Endothelial cell of umbilical vein (primary cell): ENCODE measurements around the gene SOX14. TPM values are rescaled to one million over a fixed set of nuclear protein-coding genes. Genes with fewer than 3 reads are reported as not detected.

Source experiments
- BruUV-seq: library from RNA; stranded (reverse); fragments of 400-500 nt; replicated peaks from 2 replicates; lab custom pipeline; 2021; lab: Mats Ljungman, UMichigan
- CTCF ChIA-PET: fragments of 300-600, 350-600 bp; sonication (Branson Sonifier 250); formaldehyde crosslinking; loops from one replicate; lab custom pipeline; 2021; ENCODE audit warnings: antibody characterized with exemption, inconsistent platforms; lab: Charles Lee
- POLR2A ChIA-PET: fragments of 300-600, 350-600 bp; sonication (Branson Sonifier 250); formaldehyde crosslinking; loops from one replicate; lab custom pipeline; 2021; ENCODE audit warnings: antibody characterized with exemption, inconsistent platforms; lab: Charles Lee
- DNase-seq: peaks from one replicate; pipeline ENCODE4 v3.0.0-alpha.2; 2011; ENCODE audit warnings: low read depth, low spot score
- FAIRE-seq: peaks from 2 replicates; lab custom pipeline; 2011; peaks lifted over from hg19 to GRCh38; lab: Jason Lieb, UNC
- H2AFZ ChIP-seq: 2 replicates; pipeline ENCODE4 v1.6.0; 2012; ENCODE audit warnings: low read depth, low read length, control low read depth, inconsistent platforms
- H3K27ac ChIP-seq: 2 replicates; pipeline ENCODE4 v1.5.1; 2011; ENCODE audit warnings: low read depth, mild to moderate bottlenecking, control low read depth, low read length, moderate library complexity; ENCODE audit not compliant: insufficient read depth
- H3K27me3 ChIP-seq, 2 experiments: 2 replicates each; pipeline versions ENCODE4 v1.6.0 to v1.6.1; 2011; ENCODE audit warnings: low read length in 2 of 2, mixed read lengths in 1 of 2; ENCODE audit not compliant: control insufficient read depth in 2 of 2, insufficient read depth in 2 of 2
- H3K36me3 ChIP-seq, 2 experiments: 2 replicates in 1 of 2; 3 replicates in 1 of 2; pipeline ENCODE4 v1.5.1; 2011; ENCODE audit warnings: low read length in 2 of 2, mild to moderate bottlenecking in 1 of 2, moderate library complexity in 1 of 2; ENCODE audit not compliant: control insufficient read depth in 2 of 2, insufficient read depth in 2 of 2; ENCODE audit errors: extremely low read depth in 1 of 2
- H3K4me1 ChIP-seq: 3 replicates; pipeline ENCODE4 v1.5.1; 2011; ENCODE audit warnings: mild to moderate bottlenecking, low read length; ENCODE audit not compliant: control insufficient read depth, insufficient read depth; ENCODE audit errors: extremely low read depth
- H3K4me2 ChIP-seq: 2 replicates; pipeline ENCODE4 v1.6.1; 2011; ENCODE audit warnings: low read length, control low read depth, mixed read lengths; ENCODE audit not compliant: insufficient read depth
- H3K4me3 ChIP-seq, 3 experiments: fragments of 200-600 bp in 1 of 3; sonication (generic), shearing (Covaris generic) in 1 of 3; replicated peaks in 1 of 3; 2 replicates each; pipeline ENCODE4 v1.5.1; 2011 to 2016; ENCODE audit warnings: control low read depth in 3 of 3, low read length in 3 of 3, mild to moderate bottlenecking in 2 of 3, inconsistent platforms in 1 of 3, low read depth in 1 of 3, moderate library complexity in 1 of 3; ENCODE audit not compliant: insufficient read depth in 1 of 3
- H3K79me2 ChIP-seq: 2 replicates; pipeline ENCODE4 v1.6.0; 2012; ENCODE audit warnings: low read length, inconsistent platforms; ENCODE audit not compliant: control insufficient read depth, insufficient read depth
- H3K9ac ChIP-seq: replicated peaks from 2 replicates; pipeline ENCODE3; 2011; ENCODE audit warnings: low read length, control low read depth; ENCODE audit not compliant: insufficient read depth; ENCODE audit errors: extremely low read depth
- H3K9me1 ChIP-seq: replicated peaks from 3 replicates; pipeline ENCODE4 v1.6.0; 2011; ENCODE audit warnings: mild to moderate bottlenecking, low read length; ENCODE audit not compliant: control insufficient read depth, insufficient read depth; ENCODE audit errors: extremely low read depth
- H3K9me3 ChIP-seq: replicated peaks from 2 replicates; pipeline ENCODE4 v1.5.1; 2012; ENCODE audit warnings: low read length, inconsistent platforms; ENCODE audit not compliant: control insufficient read depth, insufficient read depth
- H4K20me1 ChIP-seq: replicated peaks from 2 replicates; pipeline ENCODE3; 2011; ENCODE audit warnings: mild to moderate bottlenecking, low read length; ENCODE audit not compliant: control insufficient read depth, insufficient read depth; ENCODE audit errors: extremely low read depth
- CTCF ChIP-seq, 2 donors: IDR thresholded peaks; 1 replicate in 1 of 2; 2 replicates in 1 of 2; pipeline ENCODE4 v1.5.1; 2011; ENCODE audit warnings: low read length in 2 of 2, mild to moderate bottlenecking in 2 of 2, moderate library complexity in 2 of 2, control low read depth in 1 of 2, inconsistent platforms in 1 of 2, low read depth in 1 of 2; ENCODE audit not compliant: insufficient read depth in 1 of 2; ENCODE audit errors: extremely low read depth in 1 of 2
- EZH2 ChIP-seq: IDR thresholded peaks from 2 replicates; pipeline ENCODE4 v1.6.1; 2012; ENCODE audit warnings: borderline replicate concordance, low read depth, mild to moderate bottlenecking, moderate library complexity, low read length, inconsistent platforms; ENCODE audit not compliant: severe bottlenecking
- FOS ChIP-seq: IDR thresholded peaks from 2 replicates; pipeline ENCODE4 v1.6.1; 2011; ENCODE audit warnings: mild to moderate bottlenecking, low read length, moderate library complexity, borderline replicate concordance; ENCODE audit not compliant: insufficient read depth
- GATA2 ChIP-seq: IDR thresholded peaks from 2 replicates; pipeline ENCODE4 v1.7.0; 2011; ENCODE audit warnings: low read depth, mild to moderate bottlenecking, moderate library complexity, mixed read lengths, low read length; ENCODE audit not compliant: insufficient read length, insufficient read depth
- JUN ChIP-seq: IDR thresholded peaks from 2 replicates; pipeline ENCODE4 v1.6.1; 2011; ENCODE audit warnings: borderline replicate concordance, low read depth; ENCODE audit not compliant: insufficient read length, insufficient read depth
- MAX ChIP-seq: IDR thresholded peaks from 2 replicates; pipeline ENCODE4 v1.6.1; 2011; ENCODE audit not compliant: insufficient read depth, insufficient read length
- MYC ChIP-seq: IDR thresholded peaks from one replicate; pipeline ENCODE4 v1.6.1; 2011; ENCODE audit warnings: mild to moderate bottlenecking, low read depth, low read length
- POLR2A ChIP-seq: IDR thresholded peaks from 2 replicates; pipeline ENCODE4 v1.6.1; 2012; ENCODE audit warnings: low read depth, mild to moderate bottlenecking, control low read depth, low read length
- POLR2AphosphoS5 ChIP-seq: IDR thresholded peaks from 2 replicates; pipeline ENCODE4 v1.6.1; 2012; ENCODE audit warnings: low read depth, mild to moderate bottlenecking, control low read depth, low read length, moderate library complexity; ENCODE audit not compliant: insufficient read depth
- dilution Hi-C: fragments of 300-500 bp; cut with MboI; formaldehyde crosslinking; loops from one replicate; pipeline ENCODE4 v1.15.0; 2019; ENCODE audit warnings: low sequenced_read_pairs; ENCODE audit not compliant: extremely low pct_ligation_motif_present
- intact Hi-C: fragments of 100-400 bp; cut with micrococcal nuclease; formaldehyde crosslinking; loops from one replicate; pipeline ENCODE4 v1.10.0; 2022
- polyA plus RNA-seq, 4 experiments: library from polyadenylated mRNA; depleted of rRNA in 3 of 4; stranded (reverse) in 3 of 4; unstranded in 1 of 4; fragments of >200 nt; gene quantifications; 2 replicates each; pipeline versions ENCODE4 v1.2.1 to v1.2.3, GENCODE V29; 2011 to 2012; ENCODE audit warnings: missing spikeins in 1 of 4
- total RNA-seq: library from RNA; stranded (reverse); gene quantifications from 2 replicates; pipeline ENCODE4 v1.2.3, GENCODE V29; 2021

Gene SOX14
- total and polyA plus RNA-seq, 2 donors (not counting 3 experiments of a cell fraction or from before 2014, with no cell fraction given), result not detected

GRCh38 chr3:137761563-137762503 lies 2.3 kb upstream of the SOX14 start:
- CTCF ChIA-PET, result no interaction called here
- H3K9me3 ChIP-seq, result no peaks in the 10 kb centered on the region
- no peaks in the 10 kb centered on the region for H3K36me3 ChIP-seq
- DNase-seq (no peak), FAIRE-seq (no peak)
- no peak overlapping the region for H3K4me3 ChIP-seq
- no peak overlapping the region for H3K9ac ChIP-seq
- H3K9me1 ChIP-seq, result no peaks in the 10 kb centered on the region
- no peaks in the 10 kb centered on the region for H4K20me1 ChIP-seq
- no peak overlapping the region for H3K4me2 ChIP-seq
- POLR2A ChIA-PET, result no interaction called here
- dilution Hi-C loops (no loop called here), intact Hi-C loops (no loop called here)
- H3K4me1 ChIP-seq, result no peaks in the 10 kb centered on the region
- H3K27ac ChIP-seq, result no peak overlapping the region
- TF ChIP-seq MAX (no peak), FOS (no peak), MYC (no peak)
- peaks cover 63 to 69% of the 10 kb centered on the region in 2 experiments for H3K27me3 ChIP-seq
- H2AFZ ChIP-seq, result no peak overlapping the region
- H3K79me2 ChIP-seq, result no peaks in the 10 kb centered on the region
- BruUV-seq, result no TSS peak

GRCh38 chr3:137762674-137763593 lies 1.2 kb upstream of the SOX14 start:
- no peak overlapping the region for H3K4me3 ChIP-seq
- no peak for DNase-seq
- H3K9me3 ChIP-seq, result no peaks in the 10 kb centered on the region
- no peak overlapping the region for H2AFZ ChIP-seq
- H4K20me1 ChIP-seq, result no peaks in the 10 kb centered on the region
- BruUV-seq, result no TSS peak
- H3K9me1 ChIP-seq, result no peaks in the 10 kb centered on the region
- no peak for TF ChIP-seq MYC
- no peak for TF ChIP-seq MAX
- TF ChIP-seq GATA2, result no peak
- TF ChIP-seq POLR2AphosphoS5, result no peak
- TF ChIP-seq EZH2, result no peak
- no peak for TF ChIP-seq POLR2A
- TF ChIP-seq CTCF (IDR thresholded peaks at IDR 0.05; ENCODE audit: extremely low read depth in 1 of 2, insufficient read depth in 1 of 2, low read depth in 1 of 2, low read length in 2 of 2), result no peak
- TF ChIP-seq FOS, result no peak
- TF ChIP-seq JUN, result no peak
- peaks cover 3% of the 10 kb centered on the region for H3K4me1 ChIP-seq
- H3K27ac ChIP-seq, result no peak overlapping the region
- ChIA-PET CTCF (no interaction called here), POLR2A (no interaction called here)
- FAIRE-seq, result no peak
- no peaks in the 10 kb centered on the region for H3K79me2 ChIP-seq
- H3K36me3 ChIP-seq, result no peaks in the 10 kb centered on the region
- peaks cover 74 to 80% of the 10 kb centered on the region in 2 experiments for H3K27me3 ChIP-seq
- dilution Hi-C loops, result no loop called here
- intact Hi-C loops, result no loop called here
- H3K4me2 ChIP-seq, result no peak overlapping the region
- no peak overlapping the region for H3K9ac ChIP-seq
